SU-DHL-6 (cell line): Measurements from ENCODE around the gene ELMO1.

ENCODE experiments used
- CTCF ChIP-seq: fragments of 200-600 bp; sonication (generic); IDR thresholded peaks from one replicate; pipeline ENCODE4 v1.5.1; 2017; ENCODE audit warnings: antibody characterized with exemption, mild to moderate bottlenecking, low read length, moderate library complexity; ENCODE audit not compliant: insufficient read depth, poor library complexity, severe bottlenecking
- EZH2phosphoT487 ChIP-seq: fragments of 200-600 bp; sonication (generic), shearing (Covaris generic); conservative IDR thresholded peaks from 2 replicates; pipeline ENCODE4 v1.6.1; 2018; ENCODE audit warnings: mild to moderate bottlenecking, antibody characterized with exemption, low read length, moderate library complexity, mixed read lengths

GRCh38 chr7:36868727-36869411 lies 579.8 kb downstream of the ELMO1 start:
- TF ChIP-seq CTCF (no peak), EZH2phosphoT487 (no peak)
